Measurements from ENCODE around the gene MYH10. TPM values are rescaled to one million over a fixed set of nuclear protein-coding genes. Genes with fewer than 3 reads are reported as not detected.

MYH10 gene
- total and polyA plus RNA-seq, 2 experiments from 2014 or later = 75.6 to 87.8 TPM

DNA sequence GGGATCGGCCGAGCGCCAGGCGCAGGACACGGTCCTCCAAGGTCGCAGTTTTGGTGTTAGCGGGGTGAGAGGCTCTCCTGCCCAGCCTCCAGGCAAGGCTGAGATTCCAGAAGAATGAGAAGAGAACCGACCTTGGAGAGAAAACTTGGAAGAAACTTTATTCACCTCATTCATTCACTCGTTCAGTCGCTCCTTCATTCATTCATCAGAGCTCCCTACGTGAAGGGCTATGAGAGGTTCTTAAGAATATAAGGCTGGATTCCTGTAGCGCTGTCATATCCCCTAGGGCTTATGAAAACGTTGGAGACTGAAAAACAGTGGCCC is 991 bp upstream of the MYH10 start:
- no peaks in the 10 kb centered on the region for H3K27me3 ChIP-seq
- H3K4me3 ChIP-seq = peak overlapping the region; percentile 34
- H3K27ac ChIP-seq = peak overlapping the region; percentile 92
- H3K9me2 ChIP-seq (replicated peaks; ENCODE audit: insufficient read depth) = no peaks in the 10 kb centered on the region
- no peaks in the 10 kb centered on the region for H3K9me3 ChIP-seq (ENCODE audit: low read depth)
- DNase-seq (ENCODE audit: low spot score) = no peak
- H3K4me1 ChIP-seq (ENCODE audit: insufficient read depth) = peaks cover 16% of the 10 kb centered on the region
- H3K4me2 ChIP-seq = peak overlapping the region; percentile 83
- H2AFZ ChIP-seq = peak overlapping the region; percentile 41
- WGBS (ENCODE audit: low lambda C conversion rate, missing lambda C conversion rate) = 1% methylated on average over 13 of the region's 13 CpGs
- TF ChIP-seq, protein P1, sequence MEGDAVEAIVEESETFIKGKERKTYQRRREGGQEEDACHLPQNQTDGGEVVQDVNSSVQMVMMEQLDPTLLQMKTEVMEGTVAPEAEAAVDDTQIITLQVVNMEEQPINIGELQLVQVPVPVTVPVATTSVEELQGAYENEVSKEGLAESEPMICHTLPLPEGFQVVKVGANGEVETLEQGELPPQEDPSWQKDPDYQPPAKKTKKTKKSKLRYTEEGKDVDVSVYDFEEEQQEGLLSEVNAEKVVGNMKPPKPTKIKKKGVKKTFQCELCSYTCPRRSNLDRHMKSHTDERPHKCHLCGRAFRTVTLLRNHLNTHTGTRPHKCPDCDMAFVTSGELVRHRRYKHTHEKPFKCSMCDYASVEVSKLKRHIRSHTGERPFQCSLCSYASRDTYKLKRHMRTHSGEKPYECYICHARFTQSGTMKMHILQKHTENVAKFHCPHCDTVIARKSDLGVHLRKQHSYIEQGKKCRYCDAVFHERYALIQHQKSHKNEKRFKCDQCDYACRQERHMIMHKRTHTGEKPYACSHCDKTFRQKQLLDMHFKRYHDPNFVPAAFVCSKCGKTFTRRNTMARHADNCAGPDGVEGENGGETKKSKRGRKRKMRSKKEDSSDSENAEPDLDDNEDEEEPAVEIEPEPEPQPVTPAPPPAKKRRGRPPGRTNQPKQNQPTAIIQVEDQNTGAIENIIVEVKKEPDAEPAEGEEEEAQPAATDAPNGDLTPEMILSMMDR (IDR thresholded peaks at IDR 0.05; ENCODE audit: poor library complexity) = no peak
- TF ChIP-seq EZH2 (IDR thresholded peaks at IDR 0.05; ENCODE audit: borderline replicate concordance) (no peak), EZH2phosphoT487 (IDR thresholded peaks at IDR 0.05; ENCODE audit: low read depth, severe bottlenecking, unreplicated experiment) (no peak)
- no peaks in the 10 kb centered on the region for H3K36me3 ChIP-seq (replicated peaks; ENCODE audit: insufficient read depth, low read depth)
- peaks cover 37% of the 10 kb centered on the region for H3K79me2 ChIP-seq
- H4K20me1 ChIP-seq (ENCODE audit: insufficient read depth, poor library complexity, severe bottlenecking) = peaks cover 11% of the 10 kb centered on the region

DNA sequence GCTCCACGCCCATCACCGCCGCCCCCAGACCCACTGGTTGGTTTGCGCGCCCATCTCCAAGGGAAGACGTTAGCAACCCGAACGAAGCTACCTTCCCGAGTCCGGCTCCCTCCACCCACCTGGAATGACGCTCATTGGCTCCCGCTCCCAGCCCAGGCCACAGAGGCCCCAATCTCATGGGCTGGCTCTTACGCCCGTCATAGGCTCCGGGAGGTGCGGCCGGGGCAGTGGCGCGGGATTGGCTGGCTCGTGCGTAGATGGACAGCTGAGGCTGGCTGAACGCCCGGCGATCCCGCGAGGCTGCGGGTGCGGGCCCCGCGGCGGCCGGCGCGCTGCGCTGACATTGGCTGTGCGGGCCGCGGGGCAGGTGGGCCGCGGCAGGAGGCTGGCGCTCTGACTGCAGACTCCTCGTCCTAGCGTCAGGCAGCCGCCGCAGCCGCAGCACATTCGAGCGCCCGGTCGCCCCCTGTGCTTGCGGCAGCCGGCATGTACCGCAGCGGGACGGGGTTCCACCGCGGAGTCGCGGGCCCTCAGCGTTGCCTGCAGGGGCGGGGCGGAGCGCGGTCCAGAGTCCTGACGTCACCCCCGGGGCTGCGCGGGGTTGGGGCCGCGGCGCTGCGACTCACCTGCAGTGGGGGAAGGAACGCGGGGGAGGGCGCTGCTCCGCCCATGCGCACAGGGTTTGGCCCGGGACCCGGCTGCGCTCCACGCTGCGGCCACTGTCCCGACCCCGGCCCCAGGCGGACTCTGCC is 453 bp upstream of the MYH10 start:
- peak; percentile 100 for DNase-seq (ENCODE audit: low spot score)
- TF ChIP-seq, protein P1 (IDR thresholded peaks at IDR 0.05; ENCODE audit: poor library complexity) = peak; percentile 29
- TF ChIP-seq EZH2 (IDR thresholded peaks at IDR 0.05; ENCODE audit: borderline replicate concordance) (no peak), EZH2phosphoT487 (IDR thresholded peaks at IDR 0.05; ENCODE audit: low read depth, severe bottlenecking, unreplicated experiment) (no peak)
- H3K27ac ChIP-seq = peak overlapping the region; percentile 92
- peak overlapping the region; percentile 34 for H3K4me3 ChIP-seq
- under 1% methylated on average over 73 of the region's 85 CpGs for WGBS (ENCODE audit: low lambda C conversion rate, missing lambda C conversion rate)
- H2AFZ ChIP-seq = peak overlapping the region; percentile 41
- H3K79me2 ChIP-seq = peaks cover 43% of the 10 kb centered on the region
- peaks cover 16% of the 10 kb centered on the region for H4K20me1 ChIP-seq (ENCODE audit: insufficient read depth, poor library complexity, severe bottlenecking)
- no peaks in the 10 kb centered on the region for H3K27me3 ChIP-seq
- H3K4me2 ChIP-seq = peak overlapping the region; percentile 83
- H3K9me3 ChIP-seq (ENCODE audit: low read depth) = no peaks in the 10 kb centered on the region
- H3K9me2 ChIP-seq (replicated peaks; ENCODE audit: insufficient read depth) = no peaks in the 10 kb centered on the region
- H3K36me3 ChIP-seq (replicated peaks; ENCODE audit: insufficient read depth, low read depth) = no peaks in the 10 kb centered on the region
- peaks cover 16% of the 10 kb centered on the region for H3K4me1 ChIP-seq (ENCODE audit: insufficient read depth)

DNA sequence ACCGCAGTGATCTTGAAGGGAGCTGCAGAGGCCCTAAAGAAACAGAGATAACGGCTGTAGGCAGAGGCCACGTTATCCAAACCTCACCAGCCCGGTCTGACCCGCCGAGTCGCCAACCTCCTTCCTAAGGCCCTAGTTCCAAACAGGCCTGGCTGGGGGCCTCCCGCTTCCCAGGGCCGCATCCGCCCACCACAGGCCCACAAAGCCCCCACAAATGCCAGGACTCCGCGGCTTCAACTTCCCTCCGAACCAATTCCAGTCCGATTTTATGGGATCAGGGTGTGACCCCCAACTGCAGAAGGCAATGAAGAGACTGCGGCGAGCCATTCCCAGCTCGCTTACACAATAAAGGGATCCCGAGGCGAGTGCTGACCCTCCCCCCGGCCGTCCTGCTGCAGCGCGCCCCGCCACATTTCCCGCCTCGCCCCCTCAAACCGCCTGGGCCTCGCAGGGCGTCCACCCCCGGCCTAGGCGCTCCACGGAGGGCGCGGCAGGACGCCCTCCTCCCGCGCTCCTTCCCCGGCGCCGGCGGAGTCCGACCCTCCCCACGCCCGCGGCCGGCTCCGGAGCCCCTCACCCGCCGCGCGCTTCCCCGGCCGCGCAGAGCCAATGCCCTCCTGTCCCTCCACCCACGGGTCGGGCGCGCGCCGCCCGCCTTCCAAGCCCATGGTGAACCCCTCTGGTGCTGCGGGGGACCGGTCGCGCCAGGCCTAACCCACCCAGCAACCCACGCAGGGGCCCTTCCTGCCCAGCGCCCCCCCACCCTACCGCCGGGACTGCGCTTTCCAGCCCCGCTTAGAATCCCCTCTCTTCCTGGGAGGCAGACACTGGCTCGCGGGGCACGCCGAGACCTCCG is 926 bp downstream of the MYH10 start:
- Histone ChIP-seq H3K4me3 (peak overlapping the region; percentile 95), H3K27me3 (no peaks in the 10 kb centered on the region), H3K4me1 (ENCODE audit: insufficient read depth) (peaks cover 16% of the 10 kb centered on the region), H3K36me3 (replicated peaks; ENCODE audit: insufficient read depth, low read depth) (no peaks in the 10 kb centered on the region), H3K9me3 (ENCODE audit: low read depth) (no peaks in the 10 kb centered on the region), H3K4me2 (peak overlapping the region; percentile 88), H2AFZ (peak overlapping the region; percentile 74), H3K9me2 (replicated peaks; ENCODE audit: insufficient read depth) (no peaks in the 10 kb centered on the region), H3K27ac (peak overlapping the region; percentile 89), H3K79me2 (peaks cover 57% of the 10 kb centered on the region), H4K20me1 (ENCODE audit: insufficient read depth, poor library complexity, severe bottlenecking) (peaks cover 27% of the 10 kb centered on the region)
- under 1% methylated on average over 38 of the region's 76 CpGs for WGBS (ENCODE audit: low lambda C conversion rate, missing lambda C conversion rate)
- TF ChIP-seq EZH2phosphoT487 (IDR thresholded peaks at IDR 0.05; ENCODE audit: low read depth, severe bottlenecking, unreplicated experiment) (no peak), EZH2 (IDR thresholded peaks at IDR 0.05; ENCODE audit: borderline replicate concordance) (no peak)
- TF ChIP-seq, protein P1 (IDR thresholded peaks at IDR 0.05; ENCODE audit: poor library complexity) = no peak
- peak; percentile 69 for DNase-seq (ENCODE audit: low spot score)
